Panc1 (cell line): ENCODE results near the gene DOCK1.

ENCODE experiments used
- SIN3A ChIP-seq: IDR thresholded peaks from 2 replicates; pipeline ENCODE4 v1.6.1; 2012; ENCODE audit warnings: low read depth, mild to moderate bottlenecking, low read length, moderate library complexity, borderline replicate concordance; ENCODE audit not compliant: insufficient read depth
- TF ChIP-seq, protein P1 (sequence below): fragments of 450-650 bp; IDR thresholded peaks from 2 replicates; pipeline ENCODE4 v1.5.1; 2017; ENCODE audit warnings: mild to moderate bottlenecking
- TF ChIP-seq, protein P2 (sequence below), 2 experiments: IDR thresholded peaks; 2 replicates each; pipeline ENCODE4 v1.6.1; 2011 to 2012; ENCODE audit warnings: low read depth in 2 of 2, control low read depth in 1 of 2, low read length in 1 of 2, mild to moderate bottlenecking in 1 of 2, moderate library complexity in 1 of 2; ENCODE audit not compliant: insufficient read depth in 1 of 2

DNA sequence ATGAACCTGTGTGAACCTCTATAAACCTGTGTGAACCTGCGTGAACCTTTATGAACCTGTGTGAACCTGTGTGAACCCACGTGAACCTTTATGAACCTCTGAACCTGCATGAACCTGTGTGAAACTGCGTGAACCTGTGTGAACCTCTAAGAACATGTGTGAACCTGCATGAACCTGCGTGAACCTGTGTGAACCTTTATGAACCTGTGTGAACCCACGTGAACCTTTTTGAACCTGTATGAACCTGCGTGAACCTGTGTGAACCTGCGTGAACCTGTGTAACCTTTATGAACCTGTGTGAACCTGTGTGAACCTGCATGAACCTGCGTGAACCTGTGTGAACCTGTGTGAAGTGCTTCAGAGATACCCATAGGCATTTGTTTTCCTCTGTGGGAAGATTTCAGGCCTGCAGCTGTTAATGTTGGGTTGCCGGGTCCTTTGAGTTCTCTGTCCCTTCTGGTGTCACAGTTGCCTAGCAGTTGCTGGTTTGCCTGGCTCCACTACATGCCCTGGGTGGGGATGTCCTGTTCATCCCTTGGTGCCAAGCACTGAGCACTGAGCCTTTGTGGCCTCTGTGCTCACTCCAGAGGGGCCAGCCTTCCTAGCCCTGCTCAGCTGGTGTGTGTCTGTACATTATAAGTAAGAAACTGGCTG lies 97.9 kb downstream of the DOCK1 start:
- TF ChIP-seq, protein P1, sequence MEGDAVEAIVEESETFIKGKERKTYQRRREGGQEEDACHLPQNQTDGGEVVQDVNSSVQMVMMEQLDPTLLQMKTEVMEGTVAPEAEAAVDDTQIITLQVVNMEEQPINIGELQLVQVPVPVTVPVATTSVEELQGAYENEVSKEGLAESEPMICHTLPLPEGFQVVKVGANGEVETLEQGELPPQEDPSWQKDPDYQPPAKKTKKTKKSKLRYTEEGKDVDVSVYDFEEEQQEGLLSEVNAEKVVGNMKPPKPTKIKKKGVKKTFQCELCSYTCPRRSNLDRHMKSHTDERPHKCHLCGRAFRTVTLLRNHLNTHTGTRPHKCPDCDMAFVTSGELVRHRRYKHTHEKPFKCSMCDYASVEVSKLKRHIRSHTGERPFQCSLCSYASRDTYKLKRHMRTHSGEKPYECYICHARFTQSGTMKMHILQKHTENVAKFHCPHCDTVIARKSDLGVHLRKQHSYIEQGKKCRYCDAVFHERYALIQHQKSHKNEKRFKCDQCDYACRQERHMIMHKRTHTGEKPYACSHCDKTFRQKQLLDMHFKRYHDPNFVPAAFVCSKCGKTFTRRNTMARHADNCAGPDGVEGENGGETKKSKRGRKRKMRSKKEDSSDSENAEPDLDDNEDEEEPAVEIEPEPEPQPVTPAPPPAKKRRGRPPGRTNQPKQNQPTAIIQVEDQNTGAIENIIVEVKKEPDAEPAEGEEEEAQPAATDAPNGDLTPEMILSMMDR: no peak
- TF ChIP-seq SIN3A: no peak
- TF ChIP-seq, protein P2, sequence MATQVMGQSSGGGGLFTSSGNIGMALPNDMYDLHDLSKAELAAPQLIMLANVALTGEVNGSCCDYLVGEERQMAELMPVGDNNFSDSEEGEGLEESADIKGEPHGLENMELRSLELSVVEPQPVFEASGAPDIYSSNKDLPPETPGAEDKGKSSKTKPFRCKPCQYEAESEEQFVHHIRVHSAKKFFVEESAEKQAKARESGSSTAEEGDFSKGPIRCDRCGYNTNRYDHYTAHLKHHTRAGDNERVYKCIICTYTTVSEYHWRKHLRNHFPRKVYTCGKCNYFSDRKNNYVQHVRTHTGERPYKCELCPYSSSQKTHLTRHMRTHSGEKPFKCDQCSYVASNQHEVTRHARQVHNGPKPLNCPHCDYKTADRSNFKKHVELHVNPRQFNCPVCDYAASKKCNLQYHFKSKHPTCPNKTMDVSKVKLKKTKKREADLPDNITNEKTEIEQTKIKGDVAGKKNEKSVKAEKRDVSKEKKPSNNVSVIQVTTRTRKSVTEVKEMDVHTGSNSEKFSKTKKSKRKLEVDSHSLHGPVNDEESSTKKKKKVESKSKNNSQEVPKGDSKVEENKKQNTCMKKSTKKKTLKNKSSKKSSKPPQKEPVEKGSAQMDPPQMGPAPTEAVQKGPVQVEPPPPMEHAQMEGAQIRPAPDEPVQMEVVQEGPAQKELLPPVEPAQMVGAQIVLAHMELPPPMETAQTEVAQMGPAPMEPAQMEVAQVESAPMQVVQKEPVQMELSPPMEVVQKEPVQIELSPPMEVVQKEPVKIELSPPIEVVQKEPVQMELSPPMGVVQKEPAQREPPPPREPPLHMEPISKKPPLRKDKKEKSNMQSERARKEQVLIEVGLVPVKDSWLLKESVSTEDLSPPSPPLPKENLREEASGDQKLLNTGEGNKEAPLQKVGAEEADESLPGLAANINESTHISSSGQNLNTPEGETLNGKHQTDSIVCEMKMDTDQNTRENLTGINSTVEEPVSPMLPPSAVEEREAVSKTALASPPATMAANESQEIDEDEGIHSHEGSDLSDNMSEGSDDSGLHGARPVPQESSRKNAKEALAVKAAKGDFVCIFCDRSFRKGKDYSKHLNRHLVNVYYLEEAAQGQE (IDR thresholded peaks at IDR 0.05; ENCODE audit: insufficient read depth in 1 of 2, low read depth in 2 of 2, low read length in 1 of 2): no peak
